MG63 (cell line): ENCODE data around the gene TMEM269. TPM values are rescaled to one million over a fixed set of nuclear protein-coding genes. Genes with fewer than 3 reads are reported as not detected.

Source experiments
- DNase-seq: peaks from one replicate; pipeline ENCODE4 v3.0.0-alpha.2; 2020
- H3K27me3 ChIP-seq: fragments of 250-450 bp; sonication (Bioruptor Pico); 2 replicates; pipeline ENCODE4 v1.5.1; 2020; ENCODE audit warnings: mild to moderate bottlenecking, moderate library complexity
- H3K36me3 ChIP-seq: fragments of 250-450 bp; sonication (Bioruptor Pico); 2 replicates; pipeline ENCODE4 v1.5.1; 2020; ENCODE audit warnings: mild to moderate bottlenecking, moderate library complexity
- H3K4me3 ChIP-seq: fragments of 250-450 bp; sonication (Bioruptor Pico); 2 replicates; pipeline ENCODE4 v1.5.1; 2020; ENCODE audit warnings: mild to moderate bottlenecking, moderate library complexity
- H3K9me3 ChIP-seq: fragments of 250-450 bp; sonication (Bioruptor Pico); 2 replicates; pipeline ENCODE4 v1.5.1; 2020; ENCODE audit warnings: mild to moderate bottlenecking, moderate library complexity
- total RNA-seq: library from RNA; depleted of rRNA; stranded (reverse); fragments of >200 nt; shearing (Covaris generic); gene quantifications from 2 replicates; pipeline ENCODE4 v1.2.3, GENCODE V29; 2014; ENCODE audit warnings: low replicate concordance; rRNA removed

Gene TMEM269
- total RNA-seq: 0.16 and 0.42 TPM in 2 replicates

- Histone ChIP-seq H3K36me3 (peaks cover 7% of the 10 kb centered on the region; the same call in 1 of the 2 replicates), H3K9me3 (no peaks in the 10 kb centered on the region), H3K27me3 (no peaks in the 10 kb centered on the region), H3K4me3 (no peak within 1 kb of the TSS)
- DNase-seq: no peak
Measured at GRCh38 chr1:42784946-42785693, at the start of gene TMEM269. TMEM269 (plus strand) TSS chr1:42784991; CDS start chr1:42789894, 4,903 bp downstream.

- no peak for DNase-seq
- H3K36me3 ChIP-seq: no peaks in the 10 kb centered on the region
- no peaks in the 10 kb centered on the region for H3K27me3 ChIP-seq
- H3K9me3 ChIP-seq: no peaks in the 10 kb centered on the region
- no peak overlapping the region for H3K4me3 ChIP-seq
Measured at GRCh38 chr1:42735056-42735455, 49.7 kb upstream of the TMEM269 start.

GRCh38 chr1:42735477-42736105 lies 49.2 kb upstream of the TMEM269 start:
- H3K27me3 ChIP-seq: no peaks in the 10 kb centered on the region
- no peaks in the 10 kb centered on the region for H3K36me3 ChIP-seq
- no peak for DNase-seq
- no peaks in the 10 kb centered on the region for H3K9me3 ChIP-seq
- no peak overlapping the region for H3K4me3 ChIP-seq

- H3K27me3 ChIP-seq: no peaks in the 10 kb centered on the region
Measured at GRCh38 chr1:42736152-42736551, 48.6 kb upstream of the TMEM269 start.

GRCh38 chr1:42736571-42737200 lies 48.1 kb upstream of the TMEM269 start:
- H3K36me3 ChIP-seq: no peaks in the 10 kb centered on the region
- no peaks in the 10 kb centered on the region for H3K27me3 ChIP-seq
- DNase-seq: no peak
- no peaks in the 10 kb centered on the region for H3K9me3 ChIP-seq
- no peak overlapping the region for H3K4me3 ChIP-seq

More at GRCh38 chr1:42736152-42736551, 48.6 kb upstream of the TMEM269 start:
- Histone ChIP-seq H3K36me3 (no peaks in the 10 kb centered on the region), H3K9me3 (no peaks in the 10 kb centered on the region), H3K4me3 (no peak overlapping the region)
- peak; percentile 37 for DNase-seq

- no peaks in the 10 kb centered on the region for H3K9me3 ChIP-seq
- no peak for DNase-seq
Measured at GRCh38 chr1:42737257-42737656, 47.5 kb upstream of the TMEM269 start.

GRCh38 chr1:42737986-42738677 lies 46.7 kb upstream of the TMEM269 start:
- no peak overlapping the region for H3K4me3 ChIP-seq
- no peak for DNase-seq
- H3K36me3 ChIP-seq: no peaks in the 10 kb centered on the region
- H3K27me3 ChIP-seq: no peaks in the 10 kb centered on the region
- no peaks in the 10 kb centered on the region for H3K9me3 ChIP-seq

More at GRCh38 chr1:42737257-42737656, 47.5 kb upstream of the TMEM269 start:
- Histone ChIP-seq H3K4me3 (no peak overlapping the region), H3K36me3 (no peaks in the 10 kb centered on the region), H3K27me3 (no peaks in the 10 kb centered on the region)

GRCh38 chr1:42738678-42739226 lies 46.0 kb upstream of the TMEM269 start:
- Histone ChIP-seq H3K4me3 (no peak overlapping the region), H3K9me3 (no peaks in the 10 kb centered on the region), H3K27me3 (no peaks in the 10 kb centered on the region), H3K36me3 (no peaks in the 10 kb centered on the region)
- no peak for DNase-seq

GRCh38 chr1:42739753-42740700 lies 44.8 kb upstream of the TMEM269 start, which contains the start of gene CLDN19:
CLDN19 (minus strand) TSS chr1:42740236; CDS start chr1:42740063, 173 bp downstream.
- Histone ChIP-seq H3K9me3 (no peaks in the 10 kb centered on the region), H3K36me3 (no peaks in the 10 kb centered on the region), H3K4me3 (no peak within 1 kb of the TSS), H3K27me3 (no peaks in the 10 kb centered on the region)
- DNase-seq: no peak

- no peaks in the 10 kb centered on the region; the same call in 1 of the 2 replicates for H3K36me3 ChIP-seq
- H3K4me3 ChIP-seq: no peak overlapping the region
- H3K27me3 ChIP-seq: no peaks in the 10 kb centered on the region
- no peak for DNase-seq
- H3K9me3 ChIP-seq: no peaks in the 10 kb centered on the region
Measured at GRCh38 chr1:42740851-42741580, 43.8 kb upstream of the TMEM269 start.

GRCh38 chr1:42741706-42742105 lies 43.1 kb upstream of the TMEM269 start:
- Histone ChIP-seq H3K9me3 (no peaks in the 10 kb centered on the region), H3K4me3 (no peak overlapping the region), H3K36me3 (peaks cover 2% of the 10 kb centered on the region; the same call in 1 of the 2 replicates), H3K27me3 (no peaks in the 10 kb centered on the region)
- DNase-seq: no peak

- DNase-seq: no peak
- Histone ChIP-seq H3K36me3 (peaks cover 6% of the 10 kb centered on the region), H3K4me3 (no peak overlapping the region), H3K27me3 (no peaks in the 10 kb centered on the region), H3K9me3 (no peaks in the 10 kb centered on the region)
Measured at GRCh38 chr1:42742141-42742540, 42.6 kb upstream of the TMEM269 start.

- no peak for DNase-seq
- no peak overlapping the region for H3K4me3 ChIP-seq
- H3K36me3 ChIP-seq: peaks cover 11% of the 10 kb centered on the region
- no peaks in the 10 kb centered on the region for H3K27me3 ChIP-seq
- no peaks in the 10 kb centered on the region for H3K9me3 ChIP-seq
Measured at GRCh38 chr1:42742617-42743316, 42.0 kb upstream of the TMEM269 start.

- Histone ChIP-seq H3K36me3 (peaks cover 15% of the 10 kb centered on the region), H3K27me3 (no peaks in the 10 kb centered on the region), H3K4me3 (no peak overlapping the region), H3K9me3 (no peaks in the 10 kb centered on the region)
- no peak for DNase-seq
Measured at GRCh38 chr1:42743317-42744147, 41.3 kb upstream of the TMEM269 start.
